ENCODE data around the gene NSMCE4A. TPM values are rescaled to one million over a fixed set of nuclear protein-coding genes. Genes with fewer than 3 reads are reported as not detected.
"Not testable (repeated sequence)": the region's sequence is repeated elsewhere in the genome, so short reads cannot be mapped to it uniquely, and the experiment has no call there.

The NSMCE4A gene
- total and polyA plus RNA-seq, 12 donors: 18.2 to 58.5 (median 25.7) TPM

GRCh38 chr10:121935702-121936101 is 39.3 kb downstream of the NSMCE4A start:
- peaks cover 0 to 12% (median 0%) of the 10 kb centered on the region in 9 donors for H3K36me3 ChIP-seq
- no peaks in the 10 kb centered on the region for H3K4me1 ChIP-seq
- intact Hi-C loops (cut with DNase I): no loop called here
- H3K27me3 ChIP-seq: no peaks in the 10 kb centered on the region
- ATAC-seq (no peak), DNase-seq (no peak)
- H3K27ac ChIP-seq: no peak overlapping the region
- H3K4me3 ChIP-seq: no peak overlapping the region
- TF ChIP-seq CTCF (IDR thresholded peaks at IDR 0.05): no peak
- H3K9me3 ChIP-seq: no peaks in the 10 kb centered on the region
- WGBS, 2 donors: 61 to 69% methylated on average over 7 of the region's 7 CpGs

- WGBS, 2 donors: 70 to 75% methylated on average over 11 of the region's 11 CpGs
- peaks cover 0 to 35% (median 28%) of the 10 kb centered on the region in 9 donors for H3K4me1 ChIP-seq
- not testable (repeated sequence) for H3K9me3 ChIP-seq, H3K27me3 ChIP-seq, DNase-seq, ATAC-seq, H3K4me3 ChIP-seq, H3K27ac ChIP-seq
- peaks cover 0 to 12% (median 0%) of the 10 kb centered on the region in 9 donors for H3K36me3 ChIP-seq
- intact Hi-C loops (cut with DNase I): loop anchor here in 1 of 10 donors (5.0 kb wide), 1 partner anchor 42 kb away; no protein-coding TSS in a partner anchor
These were observed 44.5 kb downstream of the NSMCE4A start for GRCh38 chr10:121930268-121931085.

GRCh38 chr10:121929585-121930267 is 45.3 kb downstream of the NSMCE4A start:
- not testable (repeated sequence) for H3K27me3 ChIP-seq, ATAC-seq, H3K9me3 ChIP-seq, H3K27ac ChIP-seq, DNase-seq
- WGBS, 2 donors: 89 to 91% methylated on average over 14 of the region's 14 CpGs
- H3K4me3 ChIP-seq: peak overlapping the region in 1 of 10 donors; percentile 93
- H3K36me3 ChIP-seq: peaks cover 0 to 10% (median 0%) of the 10 kb centered on the region in 9 donors
- intact Hi-C loops (cut with DNase I): loop anchor here in 7 of 10 donors (5.0 to 10.0 kb wide), 6 partner anchors 43 to 185 kb away; partner anchors contain the start of gene NSMCE4A (in 2 of the 7)
- peaks cover 0 to 39% (median 33%) of the 10 kb centered on the region in 9 donors for H3K4me1 ChIP-seq

- intact Hi-C loops (cut with DNase I): loop anchor here in 7 of 10 donors (5.0 to 10.0 kb wide), 6 partner anchors 44 to 186 kb away; partner anchors contain the start of gene NSMCE4A (in 2 of the 7)
- TF ChIP-seq CTCF (IDR thresholded peaks at IDR 0.05): no peak
- Histone ChIP-seq H3K27me3 (no peaks in the 10 kb centered on the region), H3K9me3 (no peaks in the 10 kb centered on the region), H3K27ac (peak overlapping the region; percentile 97 to 100 (median 99)), H3K4me3 (peak overlapping the region; percentile 90 to 100 (median 97)), H3K36me3 (peaks cover 0 to 13% (median 0%) of the 10 kb centered on the region in 9 donors), H3K4me1 (peaks cover 0 to 48% (median 33%) of the 10 kb centered on the region in 9 donors)
- ATAC-seq (peak in 3 of 8 donors; percentile 0 to 21 (median 4)), DNase-seq (no peak)
- 0 to 3% methylated on average over 15 to 20 of the region's 20 CpGs for WGBS, 2 donors
These were observed 46.5 kb downstream of the NSMCE4A start for GRCh38 chr10:121928528-121928884.

Data from heart right ventricle (tissue), 16 donors.